K562 (cell line): ENCODE measurements around the gene LRRTM3. TPM values are rescaled to one million over a fixed set of nuclear protein-coding genes. Genes with fewer than 3 reads are reported as not detected.

Experiments used
- ATAC-seq: fragments of 200-7000 bp; cut with Tn5 transposase; 3 replicates; pipeline ENCODE4 v1.9.1; 2020; ENCODE audit warnings: moderate library complexity
- BruUV-seq: library from RNA; stranded (reverse); fragments of 400-500 nt; replicated peaks from 2 replicates; lab custom pipeline; 2021; lab: Mats Ljungman, UMichigan
- CTCF ChIA-PET: fragments of 300-600 bp; formaldehyde crosslinking; extraction: SDS; loops from one replicate; lab custom pipeline; 2021; ENCODE audit warnings: low intra/inter-chr PET ratio; lab: Yijun Ruan, JAX
- POLR2A ChIA-PET: fragments of 300-600, 350-650 bp; sonication (Branson Sonifier 250); formaldehyde crosslinking; extraction: SDS; loops from one replicate; lab custom pipeline; 2021; ENCODE audit warnings: antibody characterized with exemption, inconsistent platforms; lab: Yijun Ruan, JAX
- DNase-seq, 4 experiments: peaks; one replicate each; pipeline versions ENCODE4 v3.0.0 to v3.0.0-alpha.2; 2011 to 2018; ENCODE audit warnings: low spot score in 3 of 4, mixed read lengths in 3 of 4; ENCODE audit errors: extremely low read depth in 1 of 4
- FAIRE-seq: peaks from 2 replicates; lab custom pipeline; 2011; peaks lifted over from hg19 to GRCh38; lab: Jason Lieb, UNC
- H2AFZ ChIP-seq: 2 replicates; pipeline ENCODE4 v1.6.0; 2011; ENCODE audit warnings: low read depth, low read length, control low read depth, inconsistent platforms
- H3K27ac ChIP-seq: fragments of 200-600 bp; 3 replicates; pipeline ENCODE4 v1.8.0; 2011; ENCODE audit warnings: low read depth, mild to moderate bottlenecking, control low read depth, inconsistent platforms, low read length, moderate library complexity, mixed read lengths; ENCODE audit errors: extremely low read depth
- H3K27me3 ChIP-seq, 2 experiments: fragments of 300-600 bp in 1 of 2; 2 replicates in 1 of 2; 3 replicates in 1 of 2; pipeline versions ENCODE4 v1.6.0 to v1.8.0; 2011; ENCODE audit warnings: inconsistent platforms in 2 of 2, low read length in 2 of 2, mild to moderate bottlenecking in 1 of 2, mixed read lengths in 1 of 2, moderate library complexity in 1 of 2; ENCODE audit not compliant: control insufficient read depth in 2 of 2, insufficient read depth in 2 of 2
- H3K36me3 ChIP-seq: fragments of 300-600 bp; 3 replicates; pipeline ENCODE4 v1.8.0; 2011; ENCODE audit warnings: mild to moderate bottlenecking, low read length, inconsistent platforms; ENCODE audit not compliant: control insufficient read depth, insufficient read depth
- H3K4me1 ChIP-seq, 2 experiments: fragments of 200-600 bp in 1 of 2; replicated peaks in 1 of 2; 2 replicates in 1 of 2; 3 replicates in 1 of 2; pipeline versions ENCODE4 v1.5.1 to v1.8.0; 2011; ENCODE audit warnings: inconsistent platforms in 2 of 2, low read length in 2 of 2, mild to moderate bottlenecking in 1 of 2, mixed read lengths in 1 of 2, moderate library complexity in 1 of 2; ENCODE audit not compliant: control insufficient read depth in 2 of 2, insufficient read depth in 2 of 2
- H3K4me2 ChIP-seq: 2 replicates; pipeline ENCODE4 v1.6.1; 2011; ENCODE audit warnings: low read length, control low read depth, inconsistent platforms, mixed read lengths; ENCODE audit not compliant: insufficient read depth
- H3K4me3 ChIP-seq: fragments of 200-600 bp; sonication (generic), shearing (Covaris generic); 2 replicates; pipeline ENCODE4 v1.5.1; 2016; ENCODE audit warnings: control low read depth, inconsistent platforms
- H3K79me2 ChIP-seq: fragments of 200-600 bp; 3 replicates; pipeline ENCODE4 v1.8.0; 2011; ENCODE audit warnings: low read length, inconsistent platforms; ENCODE audit not compliant: control insufficient read depth, insufficient read depth
- H3K9ac ChIP-seq, 2 experiments: 2 replicates each; pipeline versions ENCODE4 v1.6.0 to v1.6.1; 2011; ENCODE audit warnings: low read depth in 2 of 2, low read length in 2 of 2, control low read depth in 1 of 2, inconsistent platforms in 1 of 2, mild to moderate bottlenecking in 1 of 2, mixed read lengths in 1 of 2; ENCODE audit not compliant: insufficient read depth in 1 of 2
- H3K9me1 ChIP-seq: one replicate; pipeline ENCODE4 v1.6.0; 2011; ENCODE audit warnings: inconsistent platforms, mild to moderate bottlenecking, low read length, moderate library complexity; ENCODE audit not compliant: control insufficient read depth, insufficient read depth
- H3K9me3 ChIP-seq: replicated peaks from 2 replicates; pipeline ENCODE4 v1.5.1; 2011; ENCODE audit warnings: low read depth, low read length, inconsistent platforms; ENCODE audit not compliant: control insufficient read depth, insufficient read depth
- H4K20me1 ChIP-seq: replicated peaks from 2 replicates; pipeline ENCODE4 v1.6.1; 2011; ENCODE audit warnings: low read length, inconsistent platforms, mixed read lengths; ENCODE audit not compliant: control insufficient read depth, insufficient read depth
- CAMTA2 ChIP-seq: fragments of 250-450 bp; sonication (Bioruptor Pico); conservative IDR thresholded peaks from 2 replicates; pipeline ENCODE4 v1.5.1; 2022
- ETV1 ChIP-seq: fragments of 450-650 bp; conservative IDR thresholded peaks from 2 replicates; pipeline ENCODE4 v1.6.1; 2016; ENCODE audit warnings: missing genetic modification characterization, control low read depth, low read depth, missing compliant biosample characterization
- ETV6 ChIP-seq, 3 experiments: fragments of 150-350 bp in 1 of 3; sonication (generic) in 1 of 3; formaldehyde crosslinking in 1 of 3; IDR thresholded peaks; 2 replicates each; pipeline versions ENCODE4 v1.6.1 to v1.8.0; 2014 to 2022; ENCODE audit warnings: borderline replicate concordance in 2 of 3, low read depth in 2 of 3, antibody characterized with exemption in 1 of 3, low read length in 1 of 3, mild to moderate bottlenecking in 1 of 3, missing genetic modification reagents in 1 of 3
- GTF2E2 ChIP-seq: fragments of 200-800 bp; sonication (Bioruptor generic); IDR thresholded peaks from 2 replicates; pipeline ENCODE4 v1.6.1; 2016; ENCODE audit warnings: missing genetic modification characterization, missing compliant biosample characterization
- NFATC3 ChIP-seq: fragments of 450-650 bp; IDR thresholded peaks from 2 replicates; pipeline ENCODE4 v1.6.1; 2017; ENCODE audit warnings: mild to moderate bottlenecking
- PHF20 ChIP-seq: fragments of 450-650 bp; IDR thresholded peaks from 2 replicates; pipeline ENCODE4 v1.6.1; 2018; ENCODE audit not compliant: partially characterized antibody
- SIN3A ChIP-seq, 2 experiments: fragments of 150-350 bp in 1 of 2; IDR thresholded peaks; 2 replicates each; pipeline ENCODE4 v1.6.1; 2011 to 2016; ENCODE audit warnings: borderline replicate concordance in 2 of 2, low read depth in 2 of 2, low read length in 2 of 2, mild to moderate bottlenecking in 2 of 2, moderate library complexity in 2 of 2; ENCODE audit not compliant: control insufficient read depth in 1 of 2
- SPI1 ChIP-seq: IDR thresholded peaks from 2 replicates; pipeline ENCODE4 v1.6.1; 2011; ENCODE audit warnings: low read depth, low read length, control low read depth, borderline replicate concordance
- ZFX ChIP-seq: sonication (generic); formaldehyde crosslinking; IDR thresholded peaks from 2 replicates; pipeline ENCODE4 v1.8.0; 2022; ENCODE audit warnings: mild to moderate bottlenecking, missing genetic modification reagents, moderate library complexity
- ZNF253 ChIP-seq: fragments of 250-450 bp; sonication (Bioruptor Pico); conservative IDR thresholded peaks from 2 replicates; pipeline ENCODE4 v1.6.1; 2021; ENCODE audit warnings: mild to moderate bottlenecking
- ZNF316 ChIP-seq: fragments of 450-650 bp; IDR thresholded peaks from 2 replicates; pipeline ENCODE4 v1.6.1; 2016
- WGBS: fragments of 100-300 bp; shearing (Covaris generic); methylation state at CpG from one replicate; pipeline ENCODE4 v1.1.6; 2016; ENCODE audit warnings: low coverage, mixed read lengths; ENCODE audit not compliant: insufficient coverage; ENCODE audit errors: missing lambda C conversion rate; 5-methylcytosine and 5-hydroxymethylcytosine counted together
- in situ Hi-C: fragments of 300-500 bp; cut with MboI; formaldehyde crosslinking; loops from 4 replicates; pipeline ENCODE4 v1.15.0; 2018; ENCODE audit warnings: inconsistent platforms, mixed read lengths
- intact Hi-C: fragments of 100-400 bp; cut with micrococcal nuclease; formaldehyde crosslinking; loops from 2 replicates; pipeline ENCODE4 v1.14.2; 2022
- polyA plus RNA-seq, 8 experiments: library from polyadenylated mRNA; depleted of rRNA in 4 of 8; stranded (reverse) in 5 of 8; unstranded in 3 of 8; fragments of >200 nt; fragmentation: Nextera tagmentation in 2 of 8; fragmentation: Illumina TruSeq in 1 of 8; extraction: Ambion mirVana in 2 of 8; extraction: Trizol in 1 of 8; gene quantifications; 2 replicates each; pipeline versions ENCODE4 v1.2.1 to v1.2.3, GENCODE V29; 2011 to 2014; ENCODE audit warnings: inconsistent platforms in 1 of 8, missing spikeins in 1 of 8
- total RNA-seq, 7 experiments: library from RNA; depleted of rRNA in 6 of 7; stranded (reverse); fragments of >200 nt in 6 of 7; fragmentation: Illumina TruSeq in 2 of 7; extraction: Trizol in 2 of 7; gene quantifications; 2 replicates each; pipeline versions ENCODE4 v1.2.1 to v1.2.3, GENCODE V29; 2011 to 2021; ENCODE audit warnings: low replicate concordance in 1 of 7
- TF ChIP-seq, protein P1 (sequence below): fragments of 450-650 bp; IDR thresholded peaks from 2 replicates; pipeline ENCODE4 v1.6.1; 2016; ENCODE audit warnings: antibody characterized with exemption

The LRRTM3 gene
- total and polyA plus RNA-seq, 9 of the 15 experiments (the other 6 are each of a cell fraction or from before 2014, with no cell fraction given): not detected

DNA sequence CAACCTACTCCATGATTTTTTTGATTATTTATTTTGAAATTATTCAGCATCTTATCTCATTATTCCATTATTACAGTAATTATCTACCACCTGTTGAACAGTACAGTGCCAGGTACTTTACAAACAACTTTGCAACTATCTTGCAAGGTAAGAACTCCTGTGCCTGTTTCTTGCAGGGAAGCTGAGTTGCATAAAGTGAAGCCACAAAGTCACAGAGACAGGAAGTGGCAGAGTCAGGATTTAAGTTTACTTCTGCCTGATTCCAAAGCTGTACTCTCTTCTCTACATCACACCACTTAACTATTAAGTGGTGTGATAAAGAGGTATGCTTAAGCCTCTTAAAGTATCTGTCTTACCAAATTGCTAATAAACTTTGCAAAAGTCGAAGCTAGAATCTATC is 80.1 kb downstream of the LRRTM3 start (continued):
- TF ChIP-seq, protein P1, sequence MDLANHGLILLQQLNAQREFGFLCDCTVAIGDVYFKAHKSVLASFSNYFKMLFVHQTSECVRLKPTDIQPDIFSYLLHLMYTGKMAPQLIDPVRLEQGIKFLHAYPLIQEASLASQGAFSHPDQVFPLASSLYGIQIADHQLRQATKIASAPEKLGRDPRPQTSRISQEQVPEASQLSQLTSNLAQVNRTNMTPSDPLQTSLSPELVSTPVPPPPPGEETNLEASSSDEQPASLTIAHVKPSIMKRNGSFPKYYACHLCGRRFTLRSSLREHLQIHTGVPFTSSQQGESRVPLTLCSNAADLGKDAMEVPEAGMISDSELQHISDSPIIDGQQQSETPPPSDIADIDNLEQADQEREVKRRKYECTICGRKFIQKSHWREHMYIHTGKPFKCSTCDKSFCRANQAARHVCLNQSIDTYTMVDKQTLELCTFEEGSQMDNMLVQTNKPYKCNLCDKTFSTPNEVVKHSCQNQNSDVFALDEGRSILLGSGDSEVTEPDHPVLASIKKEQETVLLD: no peak
- no peak for TF ChIP-seq NFATC3
- TF ChIP-seq ETV1: no peak
- no peak for TF ChIP-seq ZNF253
- no peak for TF ChIP-seq ETV6 (IDR thresholded peaks at IDR 0.05; ENCODE audit: borderline replicate concordance in 1 of 2, low read depth in 2 of 2, low read length in 1 of 2)
- no peak for TF ChIP-seq ETV6 (CRISPR knock-in tag; IDR thresholded peaks at IDR 0.05; ENCODE audit: borderline replicate concordance)
- no peak for TF ChIP-seq GTF2E2 (tag)
- TF ChIP-seq PHF20: no peak
- TF ChIP-seq ZFX: no peak
- TF ChIP-seq CAMTA2 (CRISPR knock-in tag): no peak
- TF ChIP-seq SPI1: no peak

DNA sequence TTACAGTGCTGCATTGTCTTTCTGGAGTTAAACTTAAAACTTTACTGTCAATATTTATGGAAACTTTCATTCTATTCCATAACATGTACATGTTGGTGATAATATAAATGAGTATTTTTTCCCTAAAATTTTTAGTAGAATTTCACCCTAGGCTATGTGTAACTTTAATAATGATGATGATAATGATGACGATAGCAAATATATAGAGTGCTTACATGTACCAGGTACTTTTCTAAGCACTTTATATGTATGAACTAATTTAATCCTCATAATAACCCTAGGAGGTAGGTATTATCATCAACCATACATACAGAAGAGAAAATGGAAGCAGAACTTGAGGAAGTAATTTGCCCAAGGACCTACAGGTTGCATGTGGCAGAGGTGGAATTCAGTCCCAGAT is 85.6 kb downstream of the LRRTM3 start:
- in situ Hi-C loops (no loop called here), intact Hi-C loops (no loop called here)
- ATAC-seq (no peak), FAIRE-seq (no peak), DNase-seq (no peak)
- Histone ChIP-seq H3K9me3 (0 out of 2 replicates have a peak, but pooled peaks cover 2% of the 10 kb centered on the region), H3K79me2 (no peaks in the 10 kb centered on the region), H3K4me3 (no peak overlapping the region), H3K4me1 (no peaks in the 10 kb centered on the region), H4K20me1 (no peaks in the 10 kb centered on the region), H3K27ac (no peak overlapping the region), H2AFZ (no peak overlapping the region), H3K36me3 (no peaks in the 10 kb centered on the region), H3K27me3 (no peaks in the 10 kb centered on the region), H3K4me2 (no peak overlapping the region), H3K9me1 (no peaks in the 10 kb centered on the region), H3K9ac (no peak overlapping the region)
- CTCF ChIA-PET: no interaction called here
- WGBS: 0% methylated on average over 1 of the region's 1 CpG
- POLR2A ChIA-PET: no interaction called here
- BruUV-seq: no TSS peak
- no peak for TF ChIP-seq SIN3A (IDR thresholded peaks at IDR 0.05; ENCODE audit: borderline replicate concordance in 2 of 2, control insufficient read depth in 1 of 2, low read depth in 2 of 2, low read length in 2 of 2)
- TF ChIP-seq ZNF316: 0 out of 2 replicates have a peak, but pooled peaks have one; percentile 34
